Measurements from ENCODE around the gene AMPD3. TPM values are rescaled to one million over a fixed set of nuclear protein-coding genes. Genes with fewer than 3 reads are reported as not detected.

Gene AMPD3
- total RNA-seq, 2 experiments from 2014 or later = 31.1 to 34.2 TPM

GRCh38 chr11:10532526-10532925 lies 77.5 kb downstream of the AMPD3 start:
- Mint-ChIP-seq H3K9me3 (no peaks in the 10 kb centered on the region), H3K27me3 (no peaks in the 10 kb centered on the region), H3K27ac (no peak overlapping the region), H3K4me3 (no peak overlapping the region), H3K4me1 (ENCODE audit: low read depth) (peaks cover 16% of the 10 kb centered on the region), H3K36me3 (ENCODE audit: low read depth) (peaks cover 6% of the 10 kb centered on the region)
- POLR2A ChIA-PET = interaction anchor here (2.2 kb wide), 1 partner anchor 8 kb away, joined by 11 read pairs; the partner anchor contains the start of gene RNF141
- no peak for ATAC-seq
- CTCF ChIA-PET = interaction anchor here (5.1 kb wide), 1 partner anchor 9 kb away, joined by 53 read pairs; the partner anchor contains the start of gene RNF141
- no peak for TF ChIP-seq CTCF (IDR thresholded peaks at IDR 0.05)
- no peak for DNase-seq
- intact Hi-C loops (cut with micrococcal nuclease) = no loop called here

GRCh38 chr11:10533323-10533722 lies 78.3 kb downstream of the AMPD3 start:
- DNase-seq (no peak), ATAC-seq (no peak)
- CTCF ChIA-PET = interaction anchor here (1.3 to 5.1 kb wide), 2 partner anchors 8 to 120 kb away, joined by 6 to 53 read pairs; partner anchors contain the start of gene RNF141
- H3K9me3 Mint-ChIP-seq = no peaks in the 10 kb centered on the region
- POLR2A ChIA-PET = no interaction called here
- intact Hi-C loops (cut with micrococcal nuclease) = no loop called here
- H3K4me3 Mint-ChIP-seq = no peak overlapping the region
- H3K4me1 Mint-ChIP-seq (ENCODE audit: low read depth) = peaks cover 16% of the 10 kb centered on the region
- no peak for TF ChIP-seq CTCF (IDR thresholded peaks at IDR 0.05)
- peaks cover 4% of the 10 kb centered on the region for H3K36me3 Mint-ChIP-seq (ENCODE audit: low read depth)
- H3K27ac Mint-ChIP-seq = no peak overlapping the region
- H3K27me3 Mint-ChIP-seq = no peaks in the 10 kb centered on the region

- ChIA-PET CTCF (interaction anchor here (1.2 to 5.1 kb wide), 4 partner anchors 7 to 128 kb away, joined by 3 to 53 read pairs (median 6); partner anchors contain the start of gene RNF141), POLR2A (no interaction called here)
- Mint-ChIP-seq H3K4me1 (ENCODE audit: low read depth) (peaks cover 20% of the 10 kb centered on the region), H3K27ac (no peak overlapping the region), H3K27me3 (no peaks in the 10 kb centered on the region), H3K36me3 (ENCODE audit: low read depth) (peaks cover 2% of the 10 kb centered on the region), H3K4me3 (no peak overlapping the region), H3K9me3 (no peaks in the 10 kb centered on the region)
- intact Hi-C loops (cut with micrococcal nuclease) = no loop called here
- DNase-seq (no peak), ATAC-seq (no peak)
- TF ChIP-seq CTCF (IDR thresholded peaks at IDR 0.05) = no peak
Measured at GRCh38 chr11:10534316-10534715, 79.3 kb downstream of the AMPD3 start.

GRCh38 chr11:10537600-10537999 lies 82.5 kb downstream of the AMPD3 start:
- Mint-ChIP-seq H3K27me3 (no peaks in the 10 kb centered on the region), H3K9me3 (no peaks in the 10 kb centered on the region), H3K4me1 (ENCODE audit: low read depth) (peaks cover 28% of the 10 kb centered on the region), H3K36me3 (ENCODE audit: low read depth) (no peaks in the 10 kb centered on the region), H3K27ac (no peak overlapping the region), H3K4me3 (no peak overlapping the region)
- TF ChIP-seq CTCF (IDR thresholded peaks at IDR 0.05) = no peak
- DNase-seq = no peak
- intact Hi-C loops (cut with micrococcal nuclease) = loop anchor here (5.0 kb wide), 1 partner anchor 80 kb away; the partner anchor contains the start of gene AMPD3
- ChIA-PET POLR2A (interaction anchor here (1.0 kb wide), 1 partner anchor 78 kb away, joined by 3 read pairs; no protein-coding TSS in a partner anchor), CTCF (interaction anchor here (1.3 kb wide), 1 partner anchor 16 kb away, joined by 3 read pairs; no protein-coding TSS in a partner anchor)
- no peak for ATAC-seq

GRCh38 chr11:10538924-10539323 lies 83.9 kb downstream of the AMPD3 start:
- Mint-ChIP-seq H3K9me3 (no peaks in the 10 kb centered on the region), H3K27ac (no peak overlapping the region), H3K36me3 (ENCODE audit: low read depth) (no peaks in the 10 kb centered on the region), H3K4me1 (ENCODE audit: low read depth) (peaks cover 28% of the 10 kb centered on the region), H3K4me3 (no peak overlapping the region), H3K27me3 (no peaks in the 10 kb centered on the region)
- TF ChIP-seq CTCF (IDR thresholded peaks at IDR 0.05) = no peak
- DNase-seq (no peak), ATAC-seq (no peak)
- CTCF ChIA-PET = no interaction called here
- POLR2A ChIA-PET = no interaction called here
- intact Hi-C loops (cut with micrococcal nuclease) = loop anchor here (5.0 kb wide), 1 partner anchor 82 kb away; the partner anchor contains the start of gene AMPD3
